Measurements from ENCODE around the gene IL1RAP. TPM values are rescaled to one million over a fixed set of nuclear protein-coding genes. Genes with fewer than 3 reads are reported as not detected.

IL1RAP gene
- total RNA-seq, 1 donor from 2014 or later, result 7.7 TPM

DNA sequence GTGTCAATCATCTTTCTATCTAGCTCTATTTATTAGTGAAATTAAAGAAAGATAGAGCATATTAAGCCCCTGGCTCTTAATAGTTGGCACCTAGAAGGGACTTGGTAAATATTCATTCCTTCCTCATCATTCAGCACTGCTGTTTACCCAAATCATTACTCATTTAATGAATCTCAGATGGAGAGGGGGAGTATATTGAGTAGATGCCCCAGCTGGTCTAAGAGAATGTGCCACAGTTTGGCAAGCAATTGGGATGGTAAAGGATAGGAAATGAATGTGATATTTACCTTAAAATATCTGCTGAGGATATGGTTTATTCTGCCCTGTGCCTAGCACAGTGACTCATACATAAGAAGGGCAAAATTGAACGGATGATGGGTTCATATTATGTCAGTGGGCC is 6.0 kb downstream of the IL1RAP start:
- TF ChIP-seq, protein P1, sequence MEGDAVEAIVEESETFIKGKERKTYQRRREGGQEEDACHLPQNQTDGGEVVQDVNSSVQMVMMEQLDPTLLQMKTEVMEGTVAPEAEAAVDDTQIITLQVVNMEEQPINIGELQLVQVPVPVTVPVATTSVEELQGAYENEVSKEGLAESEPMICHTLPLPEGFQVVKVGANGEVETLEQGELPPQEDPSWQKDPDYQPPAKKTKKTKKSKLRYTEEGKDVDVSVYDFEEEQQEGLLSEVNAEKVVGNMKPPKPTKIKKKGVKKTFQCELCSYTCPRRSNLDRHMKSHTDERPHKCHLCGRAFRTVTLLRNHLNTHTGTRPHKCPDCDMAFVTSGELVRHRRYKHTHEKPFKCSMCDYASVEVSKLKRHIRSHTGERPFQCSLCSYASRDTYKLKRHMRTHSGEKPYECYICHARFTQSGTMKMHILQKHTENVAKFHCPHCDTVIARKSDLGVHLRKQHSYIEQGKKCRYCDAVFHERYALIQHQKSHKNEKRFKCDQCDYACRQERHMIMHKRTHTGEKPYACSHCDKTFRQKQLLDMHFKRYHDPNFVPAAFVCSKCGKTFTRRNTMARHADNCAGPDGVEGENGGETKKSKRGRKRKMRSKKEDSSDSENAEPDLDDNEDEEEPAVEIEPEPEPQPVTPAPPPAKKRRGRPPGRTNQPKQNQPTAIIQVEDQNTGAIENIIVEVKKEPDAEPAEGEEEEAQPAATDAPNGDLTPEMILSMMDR (conservative IDR thresholded peaks at IDR 0.05; ENCODE audit: low read depth, low read length), result no peak
- no peak for DNase-seq (ENCODE audit: low read depth)
- H3K4me3 ChIP-seq (ENCODE audit: low read depth, low read length), result no peak overlapping the region

DNA sequence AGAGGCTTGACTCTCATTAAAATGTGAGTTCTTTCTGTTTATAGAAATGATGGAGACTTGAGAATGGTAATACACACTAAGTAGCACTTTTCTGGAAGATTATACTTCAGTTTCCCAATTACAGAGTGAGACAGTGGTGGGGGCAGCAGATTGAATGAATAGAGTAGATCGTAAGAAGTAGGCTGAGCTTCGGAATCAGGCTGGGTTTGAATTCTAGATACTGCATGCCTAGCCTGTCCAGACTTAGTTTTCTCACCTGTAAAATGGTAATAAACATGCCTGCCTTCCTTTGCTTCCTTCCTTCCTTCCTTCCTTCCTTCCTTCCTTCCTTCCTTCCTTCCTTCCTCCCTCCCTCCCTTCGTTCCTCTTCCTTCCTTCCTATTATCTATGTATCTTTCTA is 8.1 kb downstream of the IL1RAP start:
- no peak for DNase-seq (ENCODE audit: low read depth)
- TF ChIP-seq, protein P1 (conservative IDR thresholded peaks at IDR 0.05; ENCODE audit: low read depth, low read length), result no peak

GRCh38 chr3:190522621-190523222 is 8.8 kb downstream of the IL1RAP start:
- DNase-seq (ENCODE audit: low read depth), result no peak
- H3K4me3 ChIP-seq (ENCODE audit: low read depth, low read length), result no peak overlapping the region
- TF ChIP-seq, protein P1 (conservative IDR thresholded peaks at IDR 0.05; ENCODE audit: low read depth, low read length), result no peak

More for the DNA sequence above, 8.1 kb downstream of the IL1RAP start:
- H3K4me3 ChIP-seq (ENCODE audit: low read depth, low read length), result no peak overlapping the region

DNA sequence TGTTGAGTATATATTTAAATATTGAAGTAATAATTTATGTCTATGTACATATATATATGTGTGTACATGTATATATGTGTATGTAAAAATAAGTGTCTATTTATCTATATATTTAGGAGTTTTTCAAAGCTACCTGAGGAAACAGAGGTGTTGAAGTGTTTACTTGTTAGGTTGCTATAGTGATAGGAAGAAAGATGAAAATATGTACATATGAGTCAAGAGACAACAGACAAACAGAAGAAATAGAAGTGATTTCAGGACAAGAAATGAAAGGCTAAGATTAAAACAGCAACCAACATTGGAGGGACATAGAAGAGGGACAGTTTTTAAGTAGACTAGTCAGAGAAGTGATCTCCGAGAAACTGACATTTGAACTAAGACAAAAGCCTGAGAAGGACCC is 11.1 kb downstream of the IL1RAP start:
- no peak overlapping the region for H3K4me3 ChIP-seq (ENCODE audit: low read depth, low read length)
- DNase-seq (ENCODE audit: low read depth), result no peak
- TF ChIP-seq, protein P1 (conservative IDR thresholded peaks at IDR 0.05; ENCODE audit: low read depth, low read length), result no peak

GRCh38 chr3:190525634-190526033 is 11.7 kb downstream of the IL1RAP start:
- TF ChIP-seq, protein P1 (conservative IDR thresholded peaks at IDR 0.05; ENCODE audit: low read depth, low read length), result no peak
- no peak overlapping the region for H3K4me3 ChIP-seq (ENCODE audit: low read depth, low read length)
- DNase-seq (ENCODE audit: low read depth), result no peak

DNA sequence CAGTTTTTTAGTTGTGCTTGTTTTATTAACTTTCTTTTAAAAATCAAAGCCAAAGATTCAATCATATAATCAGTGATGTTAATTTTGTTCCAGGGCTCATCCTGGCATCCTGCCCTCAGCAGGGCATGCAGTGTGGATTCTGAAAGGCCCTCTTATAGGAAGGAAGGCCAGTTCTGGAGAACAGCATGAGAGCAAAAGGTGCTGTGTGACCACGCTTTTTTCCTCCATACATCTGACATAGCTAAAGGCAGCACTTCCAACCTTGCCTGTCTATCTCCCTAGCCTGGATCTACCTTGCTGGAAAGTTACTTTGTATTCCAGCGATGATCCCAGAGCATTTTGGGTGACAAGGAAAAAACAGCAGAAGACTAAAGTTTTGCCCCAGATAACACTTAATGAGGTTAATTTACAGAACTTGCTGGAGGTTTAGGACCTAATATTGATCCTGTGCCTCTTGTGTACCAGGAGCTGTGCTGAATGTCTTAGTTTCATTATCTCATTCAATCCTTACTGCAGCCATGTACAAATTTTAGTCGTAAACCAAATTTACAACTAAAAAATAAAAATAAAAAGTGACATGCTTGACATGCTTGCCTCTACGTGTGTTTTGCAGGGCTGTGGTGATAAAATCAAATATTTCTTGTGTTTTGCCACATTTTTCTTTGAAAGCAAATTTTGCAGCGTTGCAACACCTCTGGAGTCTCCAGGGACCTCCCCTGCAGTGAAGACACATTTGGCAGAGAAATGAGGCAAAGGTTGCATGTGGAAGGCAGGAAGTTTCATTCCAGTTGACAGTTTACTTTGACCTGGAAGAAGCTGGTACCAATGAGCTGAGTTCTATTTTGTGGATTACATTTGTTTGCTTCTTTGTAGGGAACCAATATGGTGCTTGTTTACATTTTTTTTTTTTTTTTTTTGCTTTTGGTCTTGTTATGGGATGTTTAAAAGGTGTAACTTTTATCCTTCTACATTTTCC is 13.2 kb downstream of the IL1RAP start:
- DNase-seq (ENCODE audit: low read depth), result no peak
- no peak overlapping the region for H3K4me3 ChIP-seq (ENCODE audit: low read depth, low read length)
- TF ChIP-seq, protein P1 (conservative IDR thresholded peaks at IDR 0.05; ENCODE audit: low read depth, low read length), result no peak

Data from epithelial cell of proximal tubule (primary cell).